ENCODE measurements around the gene STAMBPL1.

Gene STAMBPL1

DNA sequence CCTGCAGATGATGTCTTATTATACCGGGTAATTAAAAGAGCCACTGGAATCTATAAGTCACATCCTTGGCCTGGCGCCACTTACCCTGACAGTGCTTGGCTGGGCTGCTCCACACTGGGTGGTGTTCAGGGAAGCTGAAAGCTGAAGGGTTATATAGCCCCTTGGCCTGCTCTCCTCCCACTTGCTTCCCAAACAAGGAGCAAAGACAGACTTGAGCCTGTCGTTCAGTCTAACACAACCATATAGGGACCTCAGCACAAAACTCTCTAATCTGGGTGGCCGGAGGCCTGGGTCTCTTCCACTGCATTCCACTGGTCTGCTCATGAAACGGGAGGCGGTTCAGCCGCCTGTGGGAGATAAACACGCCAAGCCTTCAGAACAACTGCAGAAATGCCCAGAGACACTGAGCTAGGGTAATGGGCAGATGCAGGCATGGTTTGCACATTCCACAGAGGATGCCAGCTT lies 72.6 kb downstream of the STAMBPL1 start, which contains the start of gene ACTA2:
Gene ACTA2 (minus strand): TSS at position 127 of the 465 bp plus-strand sequence. CDS start 3,843 bp downstream, outside the sequence.
- peak; percentile 47 for DNase-seq (ENCODE audit: low spot score)

DNA sequence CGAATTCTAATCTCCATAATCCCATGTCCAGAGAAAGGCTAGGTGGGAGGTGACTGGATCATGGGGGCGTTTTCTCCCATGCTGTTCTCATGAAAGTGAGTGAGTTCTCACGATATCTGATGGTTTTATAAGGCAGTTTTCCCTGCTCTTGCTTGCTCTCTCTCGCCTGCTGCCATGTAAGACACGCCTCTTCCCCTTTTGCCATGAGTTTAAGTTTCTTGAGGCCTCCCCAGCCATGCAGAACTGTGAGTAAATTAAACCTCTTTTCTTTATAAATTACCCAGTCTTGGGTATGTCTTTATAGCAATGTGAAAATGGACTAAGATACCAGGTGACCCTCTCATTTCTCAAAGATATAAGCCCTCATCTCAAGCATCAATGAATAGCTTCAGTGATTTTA lies 73.6 kb downstream of the STAMBPL1 start:
- no peak for DNase-seq (ENCODE audit: low spot score)

DNA sequence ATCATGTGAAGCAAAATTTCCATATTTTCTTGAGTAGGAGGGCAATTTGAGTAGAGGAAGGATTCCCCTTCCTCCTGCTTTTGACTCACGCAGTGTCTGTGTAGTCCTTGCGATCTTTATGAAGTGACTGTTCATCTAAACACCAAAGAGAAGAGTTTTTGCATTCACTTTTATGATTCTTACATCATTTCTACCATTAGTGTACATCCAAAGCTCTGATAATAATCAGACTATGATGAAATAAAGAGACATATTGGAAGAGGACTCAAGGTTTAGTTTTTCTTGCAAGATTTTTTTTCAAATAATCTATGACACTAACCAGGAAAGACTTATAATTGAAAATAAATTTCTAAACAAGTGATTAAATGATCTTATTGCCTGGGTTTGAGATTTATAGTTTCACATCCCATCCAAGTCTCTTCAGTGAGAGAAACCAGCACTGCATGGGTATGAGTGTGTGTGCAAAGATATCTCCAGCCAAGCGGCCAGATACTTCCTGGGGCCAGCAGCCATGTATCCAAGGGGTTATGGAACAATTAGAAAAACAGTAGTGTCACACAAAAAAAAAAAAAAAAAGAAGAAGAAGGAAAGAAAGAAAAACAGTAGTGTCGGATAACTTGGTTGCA lies 74.5 kb downstream of the STAMBPL1 start:
- no peak for DNase-seq (ENCODE audit: low spot score)

DNA sequence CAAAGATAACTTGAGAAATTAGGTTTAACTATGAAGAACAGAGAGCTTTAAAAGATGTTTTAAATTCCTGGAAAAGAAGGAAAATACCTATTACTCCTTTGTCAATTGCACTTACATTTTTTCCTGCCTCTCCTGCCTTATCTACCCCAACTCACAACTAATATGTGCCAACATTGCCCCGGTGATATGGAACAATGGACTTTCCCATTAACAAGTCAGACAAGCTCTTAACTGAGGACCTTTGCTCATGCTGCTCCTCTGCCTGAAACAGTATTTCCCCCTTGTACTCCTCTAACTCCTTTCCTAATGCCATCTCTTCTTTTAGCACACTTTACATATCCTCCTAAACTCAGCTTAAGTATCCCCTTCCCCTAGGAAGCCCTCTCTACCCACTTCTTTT lies 77.3 kb downstream of the STAMBPL1 start:
- no peak for DNase-seq (ENCODE audit: low spot score)

DNA sequence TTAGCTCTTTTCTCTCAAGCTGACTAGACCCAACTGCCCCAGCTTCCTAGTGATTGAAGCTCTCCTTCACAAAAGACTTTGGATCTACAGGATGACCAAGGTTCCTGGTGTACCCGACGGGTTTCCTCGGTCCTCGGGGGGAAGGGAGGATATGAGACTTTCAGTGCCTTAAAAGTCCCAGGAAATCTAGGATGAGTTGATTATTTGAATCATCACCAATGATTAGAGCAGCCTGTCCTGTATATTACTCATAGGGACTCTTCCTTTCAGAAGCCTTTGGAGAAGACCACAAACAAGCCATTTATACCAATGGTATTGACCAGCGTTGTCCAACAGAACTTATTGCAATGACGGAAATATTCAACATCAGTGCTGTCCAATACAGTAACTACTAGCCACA lies 78.7 kb downstream of the STAMBPL1 start:
- no peak for DNase-seq (ENCODE audit: low spot score)

GRCh38 chr10:88960802-88961201 lies 80.8 kb downstream of the STAMBPL1 start:
- no peak for DNase-seq (ENCODE audit: low spot score)

DNA sequence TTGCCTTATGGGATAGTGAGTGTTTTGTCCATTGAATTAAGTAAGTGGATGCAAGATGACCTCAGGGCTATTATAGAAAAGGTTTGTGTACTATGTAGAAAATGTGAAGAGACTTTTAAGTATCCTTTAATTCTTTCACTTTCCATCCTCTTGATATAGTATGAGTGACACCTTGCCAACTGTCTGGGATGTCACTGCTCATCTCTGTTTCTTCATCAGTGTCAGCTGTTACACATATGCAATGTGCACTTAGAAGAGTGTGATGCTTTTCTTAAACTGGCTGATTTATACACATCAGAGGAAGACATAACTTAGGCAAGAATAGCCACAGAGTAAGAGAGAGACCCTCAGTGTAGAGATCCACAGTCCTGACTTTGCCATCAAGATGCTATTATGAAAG lies 81.2 kb downstream of the STAMBPL1 start:
- no peak for DNase-seq (ENCODE audit: low spot score)

- no peak for DNase-seq (ENCODE audit: low spot score)
Observed at GRCh38 chr10:88962336-88962735, 82.3 kb downstream of the STAMBPL1 start.

- DNase-seq (ENCODE audit: low spot score): no peak
Observed at GRCh38 chr10:88963318-88963717, 83.3 kb downstream of the STAMBPL1 start.

- DNase-seq (ENCODE audit: low spot score): no peak
Observed at GRCh38 chr10:88964360-88964759, 84.3 kb downstream of the STAMBPL1 start.

DNA sequence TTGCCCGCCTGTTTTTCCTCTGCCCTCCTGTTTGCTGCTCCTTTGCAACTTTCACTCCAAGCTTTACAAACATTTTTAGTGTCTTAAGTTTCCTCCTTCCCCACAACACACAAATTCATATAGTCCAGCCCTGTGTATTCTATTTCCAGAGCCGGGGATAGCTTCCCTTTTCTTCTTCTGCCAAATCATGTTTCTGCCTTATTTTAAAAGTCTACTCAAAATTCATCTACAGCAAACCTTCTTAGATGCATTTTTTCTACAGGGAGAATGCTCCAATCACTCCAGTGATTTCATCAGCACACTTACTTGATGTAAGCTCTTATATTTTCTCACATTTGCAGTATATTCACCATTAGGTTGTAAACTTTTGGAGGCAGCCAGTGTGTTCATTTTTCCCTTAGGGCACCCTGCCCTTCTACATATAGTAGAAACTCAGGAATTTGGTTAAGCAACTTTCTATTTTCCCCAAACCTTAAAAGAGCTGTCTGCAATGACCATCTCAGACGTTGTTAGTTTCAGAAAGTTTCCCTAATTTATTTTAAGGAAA lies 84.9 kb downstream of the STAMBPL1 start:
- no peak for DNase-seq (ENCODE audit: low spot score)

DNA sequence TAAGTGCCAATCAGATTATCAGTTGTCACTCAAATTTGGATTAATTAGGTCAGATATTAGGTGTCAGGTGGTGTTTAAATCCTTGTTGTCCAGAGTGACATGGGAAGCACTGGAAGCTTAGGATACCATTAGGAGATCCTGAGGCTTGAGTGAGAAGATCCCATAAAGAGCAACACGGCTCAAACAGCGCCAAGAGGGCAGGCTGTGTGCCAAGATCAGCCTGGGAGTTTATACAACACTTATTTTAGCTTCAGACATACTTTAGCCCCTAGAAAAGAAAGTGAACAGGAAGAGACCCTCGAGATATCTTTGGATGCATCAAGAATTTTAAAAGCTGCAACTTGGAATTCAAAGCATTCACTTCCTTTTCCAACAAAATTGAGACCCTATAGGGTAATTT lies 86.8 kb downstream of the STAMBPL1 start:
- DNase-seq (ENCODE audit: low spot score): no peak

DNA sequence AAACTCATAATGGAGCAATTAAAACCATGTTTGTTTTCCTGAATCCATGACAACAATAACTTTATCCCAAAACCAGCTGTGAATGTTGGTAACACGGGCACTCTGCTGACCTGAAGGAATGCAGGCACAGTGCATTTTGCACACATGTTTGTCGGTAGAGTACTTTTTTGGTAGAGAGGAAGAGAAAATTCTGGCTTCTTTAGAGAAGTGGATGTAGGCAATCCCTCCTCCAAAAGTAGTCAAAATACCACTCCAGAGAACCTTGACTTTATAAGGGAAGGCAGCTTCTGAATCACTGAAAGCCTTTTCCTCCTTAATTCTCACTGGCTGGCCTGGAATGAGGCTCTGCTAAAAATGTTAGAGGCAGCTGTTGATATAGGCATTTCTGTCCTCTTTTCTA lies 88.3 kb downstream of the STAMBPL1 start:
- no peak for DNase-seq (ENCODE audit: low spot score)

DNA sequence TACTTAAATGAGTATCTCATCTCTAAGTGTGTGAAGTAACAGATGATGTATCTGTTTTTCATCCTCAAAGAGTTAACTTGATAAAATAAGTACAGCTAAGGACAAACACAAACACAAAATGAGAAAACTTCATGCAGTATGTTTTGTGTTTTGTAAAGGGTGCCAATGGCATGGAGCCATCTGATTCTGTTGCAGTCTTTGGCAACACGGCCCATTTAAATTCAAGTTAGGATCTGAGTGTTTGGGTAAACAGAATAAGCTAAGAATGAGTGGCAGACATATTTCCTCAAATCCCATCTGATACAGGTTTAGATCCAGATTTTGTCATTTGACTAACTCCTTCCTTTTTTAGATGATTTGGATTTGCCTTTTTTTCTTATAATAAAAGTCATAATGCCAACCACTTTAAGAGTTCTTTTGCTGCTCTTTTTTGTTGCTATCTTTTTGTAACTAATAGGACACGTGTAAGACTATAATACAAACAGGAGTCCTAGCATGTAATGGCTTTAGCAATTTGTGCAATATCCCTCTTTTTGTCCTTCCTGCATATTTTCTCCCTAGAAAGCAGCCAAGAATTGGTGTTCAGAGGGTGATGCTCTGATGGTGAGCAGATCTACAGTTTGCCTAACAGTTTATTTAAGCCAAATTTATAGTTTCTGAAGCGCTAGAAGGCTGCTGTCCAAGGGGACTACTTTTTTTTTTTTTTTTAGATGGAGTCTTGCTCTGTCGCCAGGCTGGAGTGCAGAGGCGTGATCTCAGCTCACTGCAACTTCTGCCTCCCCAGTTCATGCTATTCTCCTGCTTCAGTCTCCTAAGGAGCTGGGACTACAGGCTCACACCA lies 91.4 kb downstream of the STAMBPL1 start:
- DNase-seq (ENCODE audit: low spot score): no peak

Measured in hepatic stellate cell (primary cell).